Transverse colon (tissue), 4 donors: ENCODE results near the gene CLEC4M. TPM values are rescaled to one million over a fixed set of nuclear protein-coding genes. Genes with fewer than 3 reads are reported as not detected.

ENCODE experiments used
- DNase-seq: peaks from one replicate; pipeline ENCODE4 v3.0.0-alpha.2; 2019
- H3K27ac ChIP-seq, 4 donors: fragments of 200-600 bp; sonication (generic); 2 replicates each; pipeline ENCODE4 v1.5.1; 2016 to 2018; ENCODE audit warnings: inconsistent platforms in 4 of 4
- H3K27me3 ChIP-seq: fragments of 200-600 bp; sonication (generic); 2 replicates; pipeline ENCODE4 v1.5.1; 2017; ENCODE audit warnings: inconsistent platforms
- H3K36me3 ChIP-seq, 4 donors: fragments of 200-600 bp; sonication (generic); 2 replicates each; pipeline ENCODE4 v1.5.1; 2017 to 2019; ENCODE audit warnings: inconsistent platforms in 4 of 4
- H3K4me1 ChIP-seq, 4 donors: fragments of 200-600 bp; sonication (generic); 2 replicates each; pipeline ENCODE4 v1.5.1; 2017 to 2020; ENCODE audit warnings: inconsistent platforms in 4 of 4
- H3K4me3 ChIP-seq, 4 donors: fragments of 200-600 bp; sonication (generic); 1 replicate in 1 of 4; 2 replicates in 3 of 4; pipeline versions ENCODE4 v1.5.1 to v1.6.1; 2017 to 2019; ENCODE audit warnings: inconsistent platforms in 4 of 4
- H3K9me3 ChIP-seq, 2 donors: fragments of 200-600 bp; sonication (generic); 2 replicates each; pipeline ENCODE4 v1.5.1; 2017 to 2019; ENCODE audit warnings: inconsistent platforms in 2 of 2
- EP300 ChIP-seq: sonication (generic); formaldehyde crosslinking; IDR thresholded peaks from one replicate; pipeline ENCODE4 v1.6.1; 2017; ENCODE audit warnings: antibody characterized with exemption, low read depth
- POLR2A ChIP-seq: fragments of 450-650 bp; IDR thresholded peaks from one replicate; pipeline ENCODE4 v1.6.1; 2016; ENCODE audit warnings: antibody characterized with exemption, mild to moderate bottlenecking, moderate library complexity
- POLR2AphosphoS5 ChIP-seq, 3 donors: sonication (generic); formaldehyde crosslinking; IDR thresholded peaks; one replicate each; pipeline ENCODE4 v1.6.1; 2016; ENCODE audit warnings: antibody characterized with exemption in 3 of 3
- WGBS, 2 donors: methylation state at CpG; one replicate each; pipeline ENCODE4 v1.1.5; 2018; ENCODE audit warnings: low coverage in 1 of 2; 5-methylcytosine and 5-hydroxymethylcytosine counted together
- in situ Hi-C, 4 donors: fragments of 200-750 bp; cut with MboI; loops; one replicate each; pipeline versions ENCODE4 v1.15.0 to v1.15.1; 2017; ENCODE audit warnings: low sequenced_read_pairs in 3 of 4, low pct_ligation_motif_present in 1 of 4, low pct_unique_long_range_greater_than_20kb in 1 of 4
- intact Hi-C: fragments of 100-400 bp; cut with DNase I; formaldehyde crosslinking; loops from one replicate; pipeline ENCODE4 v1.15.1; 2023; ENCODE audit warnings: low total_unique reads
- total RNA-seq, 4 donors: library from RNA; depleted of rRNA; stranded (reverse); fragments of >200 nt; gene quantifications; one replicate each; pipeline ENCODE4 v1.1.0, GENCODE V29; 2016
- TF ChIP-seq, protein P1 (sequence below), 5 experiments: fragments of 200-600 bp in 3 of 5; fragments of 450-650 bp in 2 of 5; sonication (generic) in 3 of 5; IDR thresholded peaks; 1 replicate in 2 of 5; 2 replicates in 3 of 5; pipeline ENCODE4 v1.5.1; 2016 to 2017; ENCODE audit warnings: antibody characterized with exemption in 5 of 5, inconsistent platforms in 3 of 5, mild to moderate bottlenecking in 2 of 5, moderate library complexity in 1 of 5

Gene CLEC4M
- total RNA-seq, 4 donors from 2014 or later: 0.16 TPM; not detected in 3

GRCh38 chr19:7720351-7720750 lies 42.7 kb upstream of the CLEC4M start:
- 76 to 80% methylated on average over 1 to 6 of the region's 6 CpGs for WGBS, 2 donors
- in situ Hi-C loops: no loop called here

DNA sequence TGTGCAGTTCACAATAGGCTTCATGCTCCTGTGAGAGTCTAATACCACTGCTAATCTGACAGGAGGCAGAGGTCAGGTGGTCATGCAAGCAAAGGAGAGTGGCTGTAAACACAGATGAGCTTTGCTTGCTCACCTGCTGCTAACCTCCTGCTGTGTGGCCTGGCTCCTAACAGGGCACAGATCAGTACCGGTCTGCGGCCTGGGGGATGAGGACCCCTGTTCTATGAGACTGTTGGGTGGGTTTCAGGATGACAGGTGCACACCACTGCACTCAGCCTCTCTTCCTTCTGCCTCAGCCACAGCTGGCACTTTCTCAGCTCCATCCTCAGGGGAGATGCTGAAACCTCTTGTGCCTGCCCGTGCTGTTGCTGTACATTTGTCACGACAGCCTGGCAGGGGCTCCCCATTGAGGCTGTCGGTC lies 40.8 kb upstream of the CLEC4M start:
- Histone ChIP-seq H3K27ac (no peak overlapping the region), H3K4me1 (no peaks in the 10 kb centered on the region), H3K4me3 (no peak overlapping the region), H3K36me3 (no peaks in the 10 kb centered on the region), H3K9me3 (no peaks in the 10 kb centered on the region), H3K27me3 (peaks cover 3% of the 10 kb centered on the region)
- WGBS, 2 donors: 60 to 83% methylated on average over 1 to 5 of the region's 5 CpGs
- DNase-seq: no peak
- no peak for TF ChIP-seq POLR2AphosphoS5 (IDR thresholded peaks at IDR 0.05)
- TF ChIP-seq POLR2A: no peak
- TF ChIP-seq EP300: no peak
- TF ChIP-seq, protein P1, sequence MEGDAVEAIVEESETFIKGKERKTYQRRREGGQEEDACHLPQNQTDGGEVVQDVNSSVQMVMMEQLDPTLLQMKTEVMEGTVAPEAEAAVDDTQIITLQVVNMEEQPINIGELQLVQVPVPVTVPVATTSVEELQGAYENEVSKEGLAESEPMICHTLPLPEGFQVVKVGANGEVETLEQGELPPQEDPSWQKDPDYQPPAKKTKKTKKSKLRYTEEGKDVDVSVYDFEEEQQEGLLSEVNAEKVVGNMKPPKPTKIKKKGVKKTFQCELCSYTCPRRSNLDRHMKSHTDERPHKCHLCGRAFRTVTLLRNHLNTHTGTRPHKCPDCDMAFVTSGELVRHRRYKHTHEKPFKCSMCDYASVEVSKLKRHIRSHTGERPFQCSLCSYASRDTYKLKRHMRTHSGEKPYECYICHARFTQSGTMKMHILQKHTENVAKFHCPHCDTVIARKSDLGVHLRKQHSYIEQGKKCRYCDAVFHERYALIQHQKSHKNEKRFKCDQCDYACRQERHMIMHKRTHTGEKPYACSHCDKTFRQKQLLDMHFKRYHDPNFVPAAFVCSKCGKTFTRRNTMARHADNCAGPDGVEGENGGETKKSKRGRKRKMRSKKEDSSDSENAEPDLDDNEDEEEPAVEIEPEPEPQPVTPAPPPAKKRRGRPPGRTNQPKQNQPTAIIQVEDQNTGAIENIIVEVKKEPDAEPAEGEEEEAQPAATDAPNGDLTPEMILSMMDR (IDR thresholded peaks at IDR 0.05): no peak
- in situ Hi-C loops (no loop called here), intact Hi-C loops (no loop called here)

More at GRCh38 chr19:7720351-7720750, 42.7 kb upstream of the CLEC4M start:
- Histone ChIP-seq H3K4me1 (no peaks in the 10 kb centered on the region), H3K4me3 (no peak overlapping the region), H3K27ac (no peak overlapping the region), H3K36me3 (no peaks in the 10 kb centered on the region), H3K27me3 (no peaks in the 10 kb centered on the region), H3K9me3 (no peaks in the 10 kb centered on the region)
- intact Hi-C loops: no loop called here
- DNase-seq: no peak
- TF ChIP-seq POLR2A: no peak
- TF ChIP-seq, protein P1 (IDR thresholded peaks at IDR 0.05): no peak

GRCh38 chr19:7725791-7726190 lies 37.3 kb upstream of the CLEC4M start:
- no peak for DNase-seq
- in situ Hi-C loops (no loop called here), intact Hi-C loops (no loop called here)
- 71 to 73% methylated on average over 1 to 2 of the region's 2 CpGs for WGBS, 2 donors
- peaks cover 0 to 7% (median 0%) of the 10 kb centered on the region in 4 donors for H3K4me1 ChIP-seq
- no peaks in the 10 kb centered on the region for H3K36me3 ChIP-seq
- no peak overlapping the region for H3K4me3 ChIP-seq
- no peak overlapping the region for H3K27ac ChIP-seq
- peaks cover 38% of the 10 kb centered on the region for H3K27me3 ChIP-seq
- no peaks in the 10 kb centered on the region for H3K9me3 ChIP-seq
- TF ChIP-seq, protein P1 (IDR thresholded peaks at IDR 0.05): no peak
- TF ChIP-seq POLR2A (no peak), EP300 (no peak), POLR2AphosphoS5 (IDR thresholded peaks at IDR 0.05) (no peak)

DNA sequence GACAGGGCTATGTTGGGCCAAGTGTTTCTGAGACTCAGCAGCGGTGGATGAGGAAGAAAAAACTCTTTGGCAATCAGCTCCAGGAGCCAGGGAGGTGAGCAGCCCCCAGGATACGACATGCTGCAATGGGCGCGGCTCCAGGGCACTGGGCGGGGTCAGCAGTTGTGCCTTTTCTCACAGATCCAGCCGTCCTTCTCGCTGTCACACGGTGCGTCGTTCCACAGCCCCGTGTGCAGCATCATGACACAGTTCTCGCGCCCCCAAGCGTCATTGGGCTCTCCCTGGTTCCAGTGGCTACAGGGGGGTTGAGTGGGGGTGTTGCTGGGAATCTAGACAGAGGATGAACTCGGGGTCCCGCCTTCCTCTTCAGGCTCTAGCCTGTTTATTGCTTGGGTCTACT lies 33.8 kb upstream of the CLEC4M start:
- H3K27me3 ChIP-seq: peaks cover 57% of the 10 kb centered on the region
- H3K4me1 ChIP-seq: peaks cover 0 to 7% (median 0%) of the 10 kb centered on the region in 4 donors
- no peaks in the 10 kb centered on the region for H3K9me3 ChIP-seq
- intact Hi-C loops (no loop called here), in situ Hi-C loops (no loop called here)
- TF ChIP-seq, protein P1 (IDR thresholded peaks at IDR 0.05): no peak
- TF ChIP-seq POLR2AphosphoS5 (IDR thresholded peaks at IDR 0.05) (no peak), EP300 (no peak), POLR2A (no peak)
- H3K4me3 ChIP-seq: no peak overlapping the region
- WGBS, 2 donors: 18% methylated on average over 16 of the region's 16 CpGs; no CpG with 5 or more reads in 1 of the 2 donors
- H3K36me3 ChIP-seq: no peaks in the 10 kb centered on the region
- no peak for DNase-seq
- H3K27ac ChIP-seq: no peak overlapping the region
